CD4-positive, alpha-beta T cell treated with Interleukin-6 at 100 ng/mL for 8 hours (primary cell): ENCODE measurements around the gene USP6.
"Not testable (repeated sequence)": the region's sequence is repeated elsewhere in the genome, so short reads cannot be mapped to it uniquely, and the experiment has no call there.

Source experiments
- DNase-seq: peaks from one replicate; pipeline ENCODE4 v3.0.0-alpha.2; 2020; ENCODE audit warnings: mixed read lengths, low spot score

USP6 gene

DNA sequence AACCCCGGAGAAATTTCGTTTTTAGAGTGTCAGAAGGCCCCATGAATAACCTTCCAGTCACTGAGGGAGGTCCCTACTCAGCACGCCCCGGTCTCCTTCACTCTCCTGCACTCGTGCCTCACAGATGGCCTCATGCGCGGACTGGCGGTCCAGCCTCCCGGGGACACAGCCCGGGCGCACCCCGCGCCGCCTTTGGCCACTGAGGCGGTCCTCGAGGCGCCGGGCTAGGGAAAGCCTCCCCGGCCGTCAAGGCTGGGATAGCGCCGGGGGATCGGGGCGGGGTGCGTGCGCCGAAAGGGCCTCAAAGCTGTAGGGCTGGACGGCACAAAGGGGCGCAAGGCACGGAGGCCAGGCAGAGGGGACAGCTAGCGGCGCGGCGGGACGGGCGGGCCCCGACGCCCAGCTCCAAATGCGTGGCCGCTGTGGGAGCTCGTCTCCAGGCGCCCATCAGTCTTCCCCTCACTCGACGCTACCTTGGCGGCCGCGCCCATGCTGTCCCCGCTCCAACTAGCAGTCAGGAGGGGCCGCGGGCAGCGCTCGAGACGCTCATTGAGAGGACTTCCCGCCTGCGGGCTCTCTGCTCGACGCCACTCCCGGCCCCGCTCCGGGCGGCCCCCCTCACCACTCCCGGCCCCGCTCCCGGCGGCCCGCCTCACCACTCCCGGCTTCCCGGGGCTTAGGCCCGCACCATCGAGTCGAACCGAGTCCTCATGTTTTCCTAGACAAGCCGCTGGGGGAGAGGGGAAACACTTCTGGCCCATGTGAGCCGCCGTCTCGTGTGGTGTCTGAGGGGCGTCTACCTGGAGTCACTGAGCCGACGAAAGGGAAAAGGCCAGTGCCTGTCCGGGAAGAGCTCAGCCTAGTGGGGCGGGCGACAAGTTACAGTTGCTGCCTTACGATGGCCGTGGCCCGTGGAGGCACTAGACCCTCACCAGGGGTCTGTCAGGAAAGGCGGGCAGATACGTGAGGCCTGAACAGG, at the start of gene USP6:
Gene USP6 (plus strand): TSS at position 360 of the 979 bp plus-strand sequence. CDS start 14,336 bp downstream, outside the sequence.
- no peak for DNase-seq

DNA sequence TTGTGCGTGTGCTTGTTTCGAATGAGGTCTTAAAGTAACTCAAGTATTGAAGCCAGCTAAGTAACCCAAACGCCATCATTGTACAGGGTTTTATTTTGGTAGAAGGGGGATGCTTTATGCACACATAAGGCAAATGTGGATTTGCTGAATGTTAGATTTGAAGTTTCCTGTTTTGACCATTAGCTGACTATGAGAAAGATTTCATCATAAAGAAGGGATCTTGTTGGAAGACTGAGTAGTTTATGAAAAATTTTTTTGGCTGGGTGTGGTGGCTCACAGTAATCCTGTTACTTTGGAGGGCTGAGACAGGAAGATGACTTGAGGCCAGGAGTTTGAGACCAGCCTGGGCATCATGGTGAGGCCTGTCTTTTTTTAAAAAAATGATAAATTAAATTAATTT, 47.6 kb upstream of the USP6 start:
- DNase-seq, result no peak

DNA sequence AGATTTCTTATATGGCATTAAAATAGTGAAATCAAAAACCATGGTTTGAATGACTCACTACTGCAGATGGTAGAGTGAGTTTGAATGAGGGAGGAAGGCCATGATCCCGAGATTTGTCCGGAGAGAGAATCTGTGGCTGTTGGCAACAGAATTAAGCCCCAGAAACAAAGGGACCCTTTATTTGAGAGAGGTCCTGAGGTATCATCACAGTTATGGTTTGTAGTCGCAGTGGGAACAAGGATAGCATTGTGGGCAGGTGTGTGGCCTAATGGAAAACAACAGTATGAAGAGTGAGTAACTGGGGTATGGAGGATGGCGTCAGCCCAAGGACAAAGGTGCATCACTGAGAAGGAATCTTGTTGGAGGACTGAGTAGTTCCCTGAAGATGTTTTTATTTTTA, 46.1 kb upstream of the USP6 start:
- DNase-seq, result no peak

DNA sequence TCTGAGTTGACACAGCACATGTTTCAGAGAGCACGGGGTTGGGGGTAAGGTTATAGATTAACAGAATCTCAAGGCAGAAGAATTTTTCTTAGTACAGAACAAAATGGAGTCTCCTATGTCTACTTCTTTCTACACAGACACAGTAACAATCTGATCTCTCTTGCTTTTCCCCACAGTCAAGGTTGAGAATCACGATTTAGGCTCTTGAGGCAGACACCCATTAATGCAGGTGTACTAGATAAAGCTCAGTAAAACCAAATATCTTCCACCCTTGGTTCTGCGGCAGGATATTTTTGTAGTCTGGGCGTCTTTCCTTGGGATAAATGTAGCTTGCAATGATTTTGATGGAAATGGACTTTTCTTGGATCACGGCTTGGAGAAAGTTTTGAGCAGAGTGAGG, 40.4 kb upstream of the USP6 start:
- DNase-seq, result not testable (repeated sequence)

DNA sequence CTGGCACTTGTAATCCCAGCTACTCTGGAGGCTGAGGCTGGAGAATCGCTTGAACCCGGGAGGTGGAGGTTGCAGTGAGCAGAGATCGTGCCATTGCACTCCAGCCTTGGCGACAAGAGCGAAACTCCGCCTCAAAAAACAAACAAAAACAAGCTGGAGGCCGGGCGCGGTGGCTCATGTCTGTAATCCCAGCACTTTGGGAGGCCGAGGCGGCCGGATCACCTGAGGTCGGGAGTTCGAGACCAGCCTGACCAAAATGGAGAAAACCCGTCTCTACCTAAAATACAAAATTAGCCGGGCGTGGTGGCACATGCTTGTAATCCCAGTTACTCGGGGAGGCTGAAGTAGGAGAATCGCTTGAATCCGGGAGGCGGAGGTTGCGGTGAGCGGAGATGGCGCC, 38.6 kb upstream of the USP6 start:
- DNase-seq, result not testable (repeated sequence)

DNA sequence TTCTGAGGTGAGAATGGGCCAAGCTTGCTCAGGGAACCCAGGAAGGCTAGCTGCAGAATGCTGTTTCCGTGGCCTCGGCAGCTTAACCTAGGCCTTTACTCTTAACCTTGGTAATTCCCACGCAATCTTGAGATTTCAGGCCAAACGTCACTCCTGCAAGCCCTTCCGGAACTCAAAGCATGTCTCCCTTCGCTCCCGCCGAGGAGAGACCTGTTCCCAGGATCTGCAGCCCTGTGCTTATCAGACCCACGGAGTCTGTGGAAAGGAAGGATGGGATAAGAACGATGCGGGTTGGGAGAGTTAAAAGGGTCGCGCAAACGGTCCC, 38.1 kb upstream of the USP6 start:
- no peak for DNase-seq

DNA sequence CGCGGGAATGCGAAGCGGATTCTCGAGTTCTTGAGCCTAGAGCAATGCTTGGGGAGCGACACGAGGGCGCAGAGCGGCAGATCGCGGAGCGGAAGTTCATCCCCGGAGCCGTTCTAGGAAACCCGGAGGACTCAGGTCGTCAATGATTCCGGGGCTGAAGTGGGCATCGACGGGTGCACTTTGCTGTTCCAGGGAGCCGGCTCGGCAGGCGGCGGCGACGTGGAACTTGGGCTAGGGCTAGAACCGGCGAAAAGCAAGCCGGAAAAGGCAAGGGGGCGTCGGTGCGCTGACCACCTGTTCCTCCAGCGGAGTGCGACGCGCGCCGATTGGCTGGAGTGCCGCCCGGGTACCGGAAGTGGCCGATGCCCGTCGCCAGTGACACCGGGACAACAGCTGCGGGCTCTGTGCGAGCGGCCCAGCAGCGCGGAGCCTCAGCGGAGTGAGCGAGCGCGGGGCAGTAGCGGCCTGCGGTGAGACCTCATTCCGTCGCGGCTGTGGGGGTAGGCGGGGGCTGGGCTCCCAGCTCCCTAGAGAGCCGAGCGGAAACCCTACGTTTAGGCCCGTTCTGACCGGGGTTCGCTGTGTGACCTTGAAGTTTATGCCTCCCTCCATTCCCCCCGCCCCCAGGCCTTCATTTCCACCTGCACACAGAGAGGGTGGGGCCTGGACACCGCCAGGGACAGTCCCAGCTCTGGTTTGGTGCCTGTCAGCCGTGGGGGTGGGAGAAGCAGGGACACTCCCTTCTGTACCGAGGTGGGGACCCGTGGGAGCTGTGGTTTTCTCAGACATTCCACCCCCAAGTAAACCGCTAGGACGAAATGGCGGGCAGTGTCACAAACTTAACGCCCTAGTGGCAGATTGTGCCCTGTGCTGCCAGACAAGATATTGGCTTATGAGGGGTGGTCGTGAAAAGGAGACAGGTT, 37.5 kb upstream of the USP6 start, which contains the start of gene ZFP3:
Gene ZFP3 (plus strand): TSS at position 362 of the 923 bp plus-strand sequence. CDS start 13,038 bp downstream, outside the sequence.
- DNase-seq, result peak; percentile 74

DNA sequence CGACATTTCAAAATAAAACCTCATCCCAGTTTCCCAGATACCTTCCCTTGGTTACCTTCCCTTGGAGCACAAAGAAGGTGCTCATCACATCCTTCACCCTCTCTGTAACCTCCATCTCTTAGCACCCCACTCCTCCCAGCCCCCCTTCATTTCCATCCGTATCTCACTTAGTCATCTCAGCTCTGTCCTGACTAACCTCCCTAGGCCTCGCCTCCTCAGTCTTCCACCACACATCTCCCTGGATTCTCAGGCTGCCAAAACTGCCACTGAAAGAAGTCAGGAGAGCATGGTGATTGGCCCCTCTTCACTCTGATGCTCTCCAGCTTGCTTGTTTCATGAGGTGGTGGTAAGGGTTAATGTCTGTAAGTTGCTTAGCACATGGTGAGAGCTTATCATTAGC, 35.2 kb upstream of the USP6 start:
- no peak for DNase-seq

DNA sequence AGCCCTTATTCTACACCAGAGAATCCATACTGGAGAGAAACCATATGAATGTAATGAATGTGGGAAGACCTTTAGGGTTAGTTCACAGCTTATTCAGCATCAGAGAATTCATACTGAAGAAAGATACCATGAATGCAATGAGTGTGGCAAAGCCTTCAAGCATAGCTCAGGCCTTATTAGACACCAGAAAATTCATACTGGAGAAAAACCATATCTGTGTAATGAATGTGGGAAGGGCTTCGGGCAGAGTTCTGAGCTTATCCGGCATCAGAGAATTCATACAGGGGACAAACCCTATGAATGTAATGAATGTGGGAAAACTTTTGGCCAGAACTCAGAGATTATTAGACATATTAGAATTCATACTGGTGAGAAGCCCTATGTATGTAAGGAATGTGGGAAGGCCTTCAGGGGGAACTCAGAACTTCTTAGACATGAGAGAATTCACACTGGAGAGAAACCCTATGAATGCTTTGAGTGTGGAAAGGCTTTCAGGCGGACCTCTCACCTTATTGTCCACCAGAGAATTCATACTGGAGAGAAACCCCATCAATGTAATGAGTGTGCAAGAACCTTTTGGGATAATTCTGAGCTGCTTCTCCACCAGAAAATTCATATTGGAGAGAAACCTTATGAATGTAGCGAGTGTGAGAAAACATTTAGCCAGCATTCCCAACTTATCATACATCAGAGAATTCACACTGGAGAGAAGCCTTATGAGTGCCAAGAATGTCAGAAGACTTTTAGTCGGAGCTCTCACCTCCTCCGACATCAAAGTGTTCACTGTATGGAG, 23.4 kb upstream of the USP6 start:
- no peak for DNase-seq

DNA sequence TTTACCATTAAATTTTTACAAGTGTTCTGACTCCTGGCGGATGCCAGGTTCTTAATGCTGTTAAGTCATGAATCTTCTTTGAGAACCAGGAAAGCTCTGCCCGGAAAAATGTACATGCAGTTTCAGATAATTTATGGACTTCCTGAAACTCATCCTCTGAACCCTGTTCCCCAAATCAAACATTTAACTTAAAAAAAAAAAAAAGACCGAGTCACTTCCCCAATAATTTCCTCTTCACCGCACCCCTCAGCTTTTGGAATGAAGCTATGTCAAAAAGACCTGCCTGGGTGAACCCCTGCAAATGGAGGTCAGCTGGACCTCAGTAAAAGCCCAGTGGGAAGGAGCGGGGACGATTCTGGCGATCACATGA, 19.1 kb upstream of the USP6 start:
- no peak for DNase-seq

DNA sequence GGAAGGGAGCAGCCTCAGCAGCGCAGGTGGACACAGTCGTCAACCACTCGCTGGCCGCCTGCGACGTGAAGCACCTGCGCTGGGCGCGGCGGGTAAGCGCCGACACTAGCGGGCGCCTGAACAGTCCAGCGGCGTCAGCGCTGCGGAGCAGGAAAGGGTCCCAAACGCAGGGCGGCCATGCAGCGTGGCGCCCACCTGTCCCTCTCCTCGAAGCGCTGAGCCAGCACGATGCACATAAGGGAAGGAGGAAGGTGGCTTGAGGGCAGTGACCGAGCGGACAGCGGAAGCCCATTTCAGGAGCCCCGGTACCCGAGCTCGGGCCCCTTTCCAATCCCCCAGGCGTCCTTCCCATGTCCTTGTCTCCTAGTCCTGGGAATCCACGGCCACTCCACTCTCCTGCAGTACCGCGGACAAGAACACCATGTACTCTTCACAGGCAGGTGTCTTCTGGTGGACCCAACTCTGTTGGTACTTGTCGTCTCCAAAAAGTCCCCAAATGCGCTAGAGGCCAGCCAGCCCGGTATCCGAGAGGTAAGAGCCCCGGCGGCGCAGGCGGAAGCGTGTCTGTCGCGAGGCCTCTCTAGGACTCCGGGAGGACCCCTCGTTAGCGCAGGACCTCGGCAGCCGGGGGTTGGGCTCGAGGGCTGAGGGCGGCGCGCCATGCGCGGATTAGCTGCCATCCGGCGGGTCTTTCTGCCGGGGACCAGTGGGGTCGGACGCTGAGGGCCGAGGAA, 18.6 kb upstream of the USP6 start:
- DNase-seq, result peak; percentile 26

DNA sequence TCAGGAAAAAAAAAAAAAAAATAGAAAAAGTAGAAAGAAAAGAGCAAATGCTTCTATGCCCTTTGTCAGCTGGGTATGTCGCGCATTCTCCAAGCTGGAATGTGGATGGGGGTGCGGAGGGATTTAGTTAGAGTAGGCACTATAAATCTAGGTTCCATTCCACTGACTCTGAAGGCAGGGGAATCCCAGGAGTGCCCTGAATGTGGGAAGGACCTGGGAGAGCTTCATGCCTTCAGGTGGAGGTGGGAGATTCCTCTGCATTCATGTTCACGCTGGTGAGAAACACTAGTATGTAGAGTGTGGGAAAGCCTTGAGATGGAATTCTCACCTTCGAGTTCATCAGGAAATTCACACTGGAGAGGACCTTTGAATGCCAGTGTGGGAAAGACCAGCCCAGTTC, 16.6 kb upstream of the USP6 start:
- no peak for DNase-seq

DNA sequence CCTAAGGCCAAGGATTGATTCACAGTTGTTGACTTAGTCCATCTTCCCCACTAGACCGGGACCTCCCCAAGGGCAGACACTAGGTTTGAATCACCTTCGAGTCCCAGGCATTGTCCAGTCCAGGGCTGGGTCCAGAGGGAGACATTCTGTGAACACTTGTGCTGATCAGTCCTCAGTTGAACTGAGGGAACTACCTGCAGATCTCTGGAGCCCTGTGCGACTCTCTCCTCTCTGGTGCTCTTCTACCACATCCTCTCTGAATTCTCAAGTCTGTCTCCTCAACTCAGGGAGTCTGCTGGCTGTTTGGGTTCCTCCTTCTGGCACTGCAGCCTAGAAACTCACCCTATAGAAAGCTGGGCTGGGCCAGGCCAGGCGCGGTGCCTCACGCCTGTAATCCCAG, 15.0 kb upstream of the USP6 start:
- no peak for DNase-seq

DNA sequence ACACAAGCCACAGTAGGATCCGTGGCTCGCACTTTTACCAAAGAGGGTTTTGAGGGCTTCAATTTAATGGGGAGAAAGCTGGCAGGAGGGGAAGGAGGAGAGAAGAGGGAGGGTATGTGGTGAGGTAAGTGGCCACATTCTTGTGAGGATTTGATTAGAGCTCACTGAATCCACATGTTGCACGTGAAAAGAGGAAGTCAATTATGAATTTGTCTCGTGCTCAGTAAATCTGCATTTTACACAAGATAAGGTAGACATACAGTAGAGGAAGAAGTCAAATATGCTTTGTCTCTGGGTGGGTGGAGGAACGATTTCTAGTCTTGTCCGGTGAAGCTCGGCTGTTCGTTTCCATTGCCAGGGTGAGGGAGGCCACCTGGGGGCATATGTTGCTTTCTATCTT, 5.0 kb upstream of the USP6 start:
- DNase-seq, result no peak

DNA sequence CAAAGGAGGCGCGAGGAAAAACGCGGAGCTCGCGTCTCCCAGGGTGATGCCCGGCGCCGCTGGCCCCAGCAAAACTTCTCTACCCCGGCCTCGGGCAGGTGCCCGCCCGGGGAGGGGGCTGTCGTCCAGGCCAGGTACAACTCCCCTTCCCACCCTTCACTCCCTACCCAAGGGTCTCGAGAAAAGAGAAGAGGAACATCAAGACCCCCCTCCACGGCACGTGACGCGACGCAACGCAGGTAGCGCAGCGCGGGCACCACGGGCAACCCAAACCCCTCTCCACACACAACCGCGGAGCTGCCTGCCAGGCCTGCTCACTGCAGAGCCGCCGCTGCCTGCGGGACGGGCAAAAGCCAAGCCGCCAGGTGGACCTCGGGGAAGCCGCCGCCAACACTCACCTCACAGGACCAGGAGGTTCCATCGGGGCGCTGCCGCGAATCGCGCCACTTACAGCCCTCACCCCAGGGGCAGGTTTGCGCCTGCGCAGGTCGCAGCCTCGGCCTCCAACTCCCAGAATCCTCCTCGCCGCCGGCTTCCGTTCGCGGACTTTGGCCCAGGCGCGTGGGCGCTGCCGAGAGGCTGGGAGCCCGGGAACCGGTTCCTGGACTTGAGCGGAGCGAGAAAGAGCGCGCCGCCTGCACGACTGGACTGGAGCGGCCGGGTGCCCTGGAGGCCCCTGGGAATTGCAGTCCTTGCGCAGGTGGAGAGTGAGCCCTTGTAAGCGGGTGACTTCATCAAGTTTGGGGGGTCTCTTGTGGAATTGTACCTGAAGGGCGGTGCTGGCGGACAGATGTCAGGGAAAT, 4.2 kb upstream of the USP6 start, which contains the start of gene ZNF232:
Gene ZNF232 (minus strand): TSS at position 477 of the 803 bp plus-strand sequence. CDS start 56 bp downstream, at position 421.
- peak; percentile 90 for DNase-seq

DNA sequence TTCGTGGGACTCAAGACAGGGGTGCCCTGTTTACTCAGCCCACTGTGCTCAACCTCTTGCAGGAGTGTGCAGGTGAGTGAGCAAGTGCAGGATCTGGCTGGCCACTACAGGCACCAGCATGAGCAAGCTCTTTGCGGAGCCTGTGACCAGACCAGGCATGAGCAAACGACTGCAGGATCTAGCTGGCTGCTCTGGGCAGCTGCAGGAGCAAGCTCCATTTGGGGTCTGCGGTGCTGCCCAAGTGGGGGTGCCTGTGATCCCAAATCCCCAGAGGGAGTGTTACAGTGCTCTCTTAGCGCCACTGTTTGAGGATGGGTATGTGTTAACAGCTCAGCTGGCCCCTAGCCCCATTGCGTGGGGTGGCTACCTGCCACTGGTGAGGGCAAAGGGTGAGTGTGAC, 2.4 kb downstream of the USP6 start:
- no peak for DNase-seq

DNA sequence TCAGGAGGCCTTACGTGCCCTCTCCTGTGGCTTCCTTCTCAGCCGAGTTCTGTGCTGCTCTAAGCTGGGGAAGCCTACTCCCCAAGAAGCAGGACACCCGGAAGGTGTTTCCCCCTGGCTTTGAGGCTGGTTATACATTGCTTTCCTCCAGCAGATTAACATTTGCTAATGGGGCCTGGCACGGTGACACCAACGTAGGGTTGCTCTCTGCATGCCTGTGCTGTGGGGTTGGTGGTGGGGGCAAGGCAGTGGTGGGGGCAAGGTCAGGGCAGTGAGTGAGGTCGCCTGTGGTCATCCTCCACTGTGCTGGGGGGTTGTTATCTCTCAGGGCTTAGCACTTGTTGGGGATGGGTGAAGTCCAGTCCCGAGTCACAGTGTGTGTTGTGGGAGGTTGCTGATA, 4.2 kb downstream of the USP6 start:
- no peak for DNase-seq

DNA sequence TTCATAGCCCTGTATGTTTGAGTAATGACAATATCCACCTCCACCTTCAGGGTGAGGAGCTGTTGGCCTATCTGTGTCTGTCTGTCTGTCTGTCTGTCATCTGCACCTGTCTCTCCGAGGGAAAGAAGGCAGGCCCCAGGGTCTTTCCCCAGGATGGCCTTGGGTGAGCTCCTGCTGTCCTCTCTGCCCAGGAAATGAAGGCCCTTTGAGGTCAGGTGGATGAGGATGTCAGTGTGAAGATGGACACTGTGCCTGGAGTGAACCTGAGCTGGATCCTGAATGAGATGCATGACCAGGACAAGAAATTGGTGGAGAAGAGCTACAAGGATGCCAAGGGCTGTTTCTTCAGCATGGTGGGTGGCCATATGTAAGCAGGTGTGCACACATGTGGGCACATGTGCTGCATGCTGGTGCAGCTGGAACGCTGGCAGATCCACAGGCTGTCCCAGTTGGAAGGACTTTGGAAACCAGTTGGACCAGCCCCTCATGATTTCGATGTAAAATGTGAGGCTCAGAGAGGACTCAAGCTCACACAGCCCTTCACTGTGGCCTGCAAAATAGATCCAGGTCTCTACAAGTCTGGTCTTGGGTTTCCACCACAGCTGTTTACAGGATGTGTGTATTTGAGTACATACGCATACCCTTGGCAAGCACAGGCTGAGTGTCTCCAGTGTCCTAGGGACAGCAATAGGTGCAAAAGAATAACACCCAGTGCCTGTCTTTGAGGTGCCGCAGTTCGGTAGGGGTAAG, 4.8 kb downstream of the USP6 start:
- DNase-seq, result not testable (repeated sequence)

DNA sequence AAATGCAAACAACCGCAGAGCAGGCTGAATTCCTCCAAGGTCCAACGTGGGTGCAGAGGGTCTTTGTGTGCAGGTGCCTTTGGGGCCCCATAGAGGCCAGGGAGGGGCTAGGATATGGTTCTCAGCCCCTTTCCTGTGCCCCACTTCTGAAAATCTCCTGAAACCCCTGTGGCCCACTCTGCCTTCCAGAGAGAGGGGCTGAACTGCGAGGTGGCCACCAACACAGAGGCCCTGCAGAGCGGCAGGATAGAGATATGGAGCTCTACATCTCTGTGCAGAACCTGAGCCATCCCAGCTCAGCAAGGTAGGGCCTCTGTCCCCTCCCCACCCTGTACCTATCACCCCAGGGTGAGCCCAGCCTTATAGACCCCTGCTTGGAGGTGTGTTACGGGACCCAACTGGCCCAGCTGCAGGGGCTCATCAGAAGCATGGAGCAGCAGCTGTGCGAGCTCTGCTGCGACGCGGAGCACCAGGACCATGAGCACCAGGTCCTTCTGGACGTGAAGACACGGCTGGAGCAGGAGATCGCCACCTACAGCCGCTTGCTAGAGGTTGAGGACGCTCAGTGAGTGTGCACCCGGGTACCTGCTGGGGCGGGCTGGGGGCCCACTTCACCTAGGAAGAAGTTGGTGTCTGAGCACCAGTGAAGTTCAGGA, 5.5 kb downstream of the USP6 start:
- no peak for DNase-seq
